Effector memory CD4-positive, alpha-beta T cell (primary cell): ENCODE data around the gene PSRC1.

Source experiments
- DNase-seq, 3 donors: peaks; one replicate each; pipeline ENCODE4 v3.0.0-alpha.2; 2020
- H3K27ac ChIP-seq: 2 replicates; pipeline ENCODE4 v1.7.0; 2013; ENCODE audit warnings: mild to moderate bottlenecking, low read length, moderate library complexity; ENCODE audit not compliant: insufficient read depth, poor library complexity, severe bottlenecking
- H3K27me3 ChIP-seq: replicated peaks from 2 replicates; pipeline ENCODE4 v1.7.0; 2013; ENCODE audit warnings: mild to moderate bottlenecking, low read length; ENCODE audit not compliant: insufficient read depth, control insufficient read depth, poor library complexity, severe bottlenecking
- H3K36me3 ChIP-seq: 2 replicates; pipeline ENCODE4 v1.7.0; 2013; ENCODE audit warnings: mild to moderate bottlenecking, low read length, moderate library complexity; ENCODE audit not compliant: control insufficient read depth, insufficient read depth
- H3K4me1 ChIP-seq: 2 replicates; pipeline ENCODE4 v1.7.0; 2013; ENCODE audit warnings: low read length, mild to moderate bottlenecking; ENCODE audit not compliant: control insufficient read depth, insufficient read depth, poor library complexity, severe bottlenecking
- H3K4me3 ChIP-seq: 2 replicates; pipeline ENCODE4 v1.7.0; 2013; ENCODE audit warnings: low read length, low read depth, mild to moderate bottlenecking; ENCODE audit not compliant: insufficient read depth, poor library complexity, severe bottlenecking
- H3K9me3 ChIP-seq: 2 replicates; pipeline ENCODE4 v1.7.0; 2013; ENCODE audit warnings: mild to moderate bottlenecking, low read length, moderate library complexity; ENCODE audit not compliant: control insufficient read depth
- total RNA-seq, 3 donors: gene quantifications; one replicate each; lab custom pipeline; 2026; lab: John Stamatoyannopoulos, UW

The PSRC1 gene
- 0.09 to 0.35 (median 0.19) reads per million in 3 donors for total RNA-seq

- peak within 1 kb of the TSS; percentile 56 for H3K27ac ChIP-seq
- H3K27me3 ChIP-seq = no peaks in the 10 kb centered on the region
- peak within 1 kb of the TSS; percentile 82 for H3K4me3 ChIP-seq
- H3K9me3 ChIP-seq = no peaks in the 10 kb centered on the region
- H3K4me1 ChIP-seq = peaks cover 4% of the 10 kb centered on the region
- no peaks in the 10 kb centered on the region for H3K36me3 ChIP-seq
- DNase-seq = peak; percentile 81 to 88 (median 82)
These were observed at the start of gene PSRC1 for GRCh38 chr1:109282952-109283747. Gene PSRC1 (minus strand): TSS chr1:109283145.

- Histone ChIP-seq H3K27ac (no peak overlapping the region), H3K36me3 (no peaks in the 10 kb centered on the region), H3K27me3 (no peaks in the 10 kb centered on the region), H3K4me3 (no peak overlapping the region), H3K9me3 (no peaks in the 10 kb centered on the region), H3K4me1 (no peaks in the 10 kb centered on the region)
- no peak for DNase-seq
These were observed 48.2 kb upstream of the PSRC1 start for GRCh38 chr1:109331113-109331512.

GRCh38 chr1:109327285-109327684 is 44.3 kb upstream of the PSRC1 start:
- no peak for DNase-seq
- Histone ChIP-seq H3K4me1 (no peaks in the 10 kb centered on the region), H3K9me3 (no peaks in the 10 kb centered on the region), H3K27ac (no peak overlapping the region), H3K36me3 (no peaks in the 10 kb centered on the region), H3K27me3 (no peaks in the 10 kb centered on the region), H3K4me3 (no peak overlapping the region)

- H3K4me1 ChIP-seq = no peaks in the 10 kb centered on the region
- no peak for DNase-seq
- H3K27me3 ChIP-seq = no peaks in the 10 kb centered on the region
- H3K27ac ChIP-seq = no peak overlapping the region
- no peak overlapping the region for H3K4me3 ChIP-seq
- H3K36me3 ChIP-seq = no peaks in the 10 kb centered on the region
- no peaks in the 10 kb centered on the region for H3K9me3 ChIP-seq
These were observed 40.0 kb upstream of the PSRC1 start for GRCh38 chr1:109322974-109323373.

DNA sequence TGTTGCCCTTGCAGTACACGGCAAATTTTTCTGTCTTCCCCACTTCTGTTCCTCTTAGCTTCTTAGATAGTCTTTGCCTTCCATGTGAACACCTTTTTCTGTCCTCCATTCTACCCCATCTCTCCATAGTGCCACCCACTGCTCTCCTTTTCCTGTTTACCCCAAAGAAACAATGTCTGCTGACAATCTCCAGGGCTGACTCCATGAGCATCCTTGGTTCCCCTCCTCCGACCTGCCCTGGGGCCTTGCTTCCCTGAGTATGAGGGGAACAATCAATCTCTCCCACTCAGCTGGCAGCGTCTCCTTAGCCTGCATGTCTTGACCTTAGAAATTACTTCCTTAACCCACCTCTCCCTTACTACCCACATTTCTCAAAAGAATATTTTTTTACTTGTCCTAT is 36.2 kb upstream of the PSRC1 start:
- Histone ChIP-seq H3K27me3 (no peaks in the 10 kb centered on the region), H3K4me3 (no peak overlapping the region), H3K36me3 (no peaks in the 10 kb centered on the region), H3K27ac (no peak overlapping the region), H3K4me1 (no peaks in the 10 kb centered on the region), H3K9me3 (no peaks in the 10 kb centered on the region)
- no peak for DNase-seq

GRCh38 chr1:109316506-109316905 is 33.6 kb upstream of the PSRC1 start:
- H3K9me3 ChIP-seq = no peaks in the 10 kb centered on the region
- H3K4me1 ChIP-seq = no peaks in the 10 kb centered on the region
- H3K4me3 ChIP-seq = no peak overlapping the region
- H3K27me3 ChIP-seq = no peaks in the 10 kb centered on the region
- no peak overlapping the region for H3K27ac ChIP-seq
- no peaks in the 10 kb centered on the region for H3K36me3 ChIP-seq
- DNase-seq = no peak

DNA sequence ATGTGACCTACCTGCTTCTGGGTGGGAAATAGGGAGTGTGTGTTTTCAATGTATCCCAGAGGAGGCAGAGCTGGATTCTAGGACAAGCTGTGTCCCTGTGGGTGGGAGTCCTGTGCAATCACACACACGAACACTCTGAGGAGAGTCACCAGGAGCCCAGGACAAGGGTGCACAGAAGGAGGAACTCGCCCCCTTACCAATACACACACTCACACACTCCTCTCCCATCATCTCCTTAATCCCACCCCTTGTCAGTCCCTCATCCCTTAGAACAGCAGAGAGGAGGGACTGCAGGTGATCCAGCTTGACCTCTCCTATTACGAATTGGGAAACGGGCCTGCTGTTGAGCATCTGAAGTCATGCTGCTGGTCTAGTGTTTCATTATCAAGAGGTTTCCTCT is 32.3 kb upstream of the PSRC1 start:
- Histone ChIP-seq H3K9me3 (no peaks in the 10 kb centered on the region), H3K4me3 (no peak overlapping the region), H3K27ac (no peak overlapping the region), H3K36me3 (no peaks in the 10 kb centered on the region), H3K4me1 (no peaks in the 10 kb centered on the region), H3K27me3 (no peaks in the 10 kb centered on the region)
- DNase-seq = no peak

GRCh38 chr1:109314795-109315194 is 31.9 kb upstream of the PSRC1 start:
- H3K27me3 ChIP-seq = no peaks in the 10 kb centered on the region
- H3K4me1 ChIP-seq = no peaks in the 10 kb centered on the region
- no peaks in the 10 kb centered on the region for H3K36me3 ChIP-seq
- H3K4me3 ChIP-seq = no peak overlapping the region
- no peaks in the 10 kb centered on the region for H3K9me3 ChIP-seq
- H3K27ac ChIP-seq = no peak overlapping the region
- DNase-seq = no peak

DNA sequence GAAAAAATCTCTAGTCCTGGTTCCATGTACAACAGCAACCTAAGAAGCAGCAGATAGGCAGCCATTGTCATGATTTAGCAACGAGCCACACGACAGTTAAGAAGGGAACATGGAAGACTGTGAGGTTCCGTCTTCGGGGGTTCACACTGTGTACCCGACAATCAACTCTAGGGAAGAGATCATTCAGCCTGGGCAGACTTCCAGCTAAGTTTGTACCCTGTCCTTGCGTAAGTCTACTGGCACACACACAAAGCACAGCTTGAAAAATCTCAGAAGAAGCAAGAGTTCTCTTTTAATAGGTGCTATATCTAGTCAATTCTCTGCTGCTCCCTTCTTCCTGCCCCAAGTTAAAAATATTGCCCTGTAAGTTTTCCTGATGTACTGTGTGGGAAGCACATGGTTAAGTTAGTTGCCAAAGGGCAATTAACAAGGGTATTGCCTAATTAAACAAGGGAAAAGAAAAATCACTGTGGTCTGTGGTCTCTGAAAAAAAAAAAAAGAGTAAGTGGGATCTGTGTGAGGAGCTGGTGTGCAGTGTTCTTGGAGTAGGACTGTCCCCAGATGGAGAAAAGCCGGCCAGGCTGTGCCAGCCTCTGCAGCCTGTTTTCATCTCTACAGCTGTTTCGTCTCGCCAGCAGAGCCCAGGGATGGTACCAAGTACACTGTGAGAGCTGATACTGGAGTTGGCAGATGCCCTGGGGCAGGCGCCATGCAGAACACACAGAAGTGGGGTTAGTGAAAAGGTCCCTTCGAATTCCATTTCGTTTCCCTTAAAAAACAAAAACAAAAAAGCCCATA is 30.2 kb upstream of the PSRC1 start:
- no peaks in the 10 kb centered on the region for H3K9me3 ChIP-seq
- H3K27me3 ChIP-seq = no peaks in the 10 kb centered on the region
- H3K27ac ChIP-seq = no peak overlapping the region
- H3K36me3 ChIP-seq = no peaks in the 10 kb centered on the region
- H3K4me3 ChIP-seq = no peak overlapping the region
- H3K4me1 ChIP-seq = no peaks in the 10 kb centered on the region
- no peak for DNase-seq

DNA sequence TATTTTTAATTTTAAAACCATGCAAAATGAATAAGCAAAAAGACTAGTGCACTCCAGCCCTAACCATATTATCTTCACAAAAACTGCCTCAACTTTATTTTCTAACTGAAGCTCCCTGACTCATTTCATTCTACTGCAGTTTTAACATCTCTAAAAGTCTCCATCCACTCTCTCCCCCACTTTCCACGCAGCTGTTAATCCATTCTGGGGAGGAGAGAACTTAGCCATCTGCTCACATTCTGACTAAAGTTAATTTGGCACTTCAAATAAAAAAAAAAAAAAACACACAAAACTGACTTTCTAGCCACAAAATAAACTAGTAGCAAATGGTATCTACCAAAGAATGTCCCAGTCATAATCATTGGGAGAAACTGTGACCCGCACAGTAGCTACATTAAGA is 29.3 kb upstream of the PSRC1 start:
- DNase-seq = no peak
- Histone ChIP-seq H3K27me3 (no peaks in the 10 kb centered on the region), H3K4me1 (no peaks in the 10 kb centered on the region), H3K4me3 (no peak overlapping the region), H3K9me3 (no peaks in the 10 kb centered on the region), H3K36me3 (no peaks in the 10 kb centered on the region), H3K27ac (no peak overlapping the region)
